CD4-positive, CD25-positive, alpha-beta regulatory T cell (primary cell): ENCODE data around the gene TGFB1. TPM values are rescaled to one million over a fixed set of nuclear protein-coding genes. Genes with fewer than 3 reads are reported as not detected.

Experiments used
- ATAC-seq, 2 donors: fragments of 150-1000 bp; cut with Tn5 transposase; one replicate each; pipeline ENCODE4 v1.10.0; 2021; ENCODE audit warnings: low read depth in 2 of 2, moderate number of reproducible peaks in 2 of 2, moderate library complexity in 1 of 2
- DNase-seq, 3 donors: peaks; one replicate each; pipeline versions ENCODE4 v3.0.0 to v3.0.0-alpha.2; 2012 to 2022; ENCODE audit warnings: mixed read lengths in 1 of 3
- H3K27ac ChIP-seq: one replicate; pipeline ENCODE4 v1.7.0; 2013; ENCODE audit warnings: mild to moderate bottlenecking, low read length; ENCODE audit not compliant: insufficient read depth, poor library complexity, severe bottlenecking
- H3K27me3 ChIP-seq: one replicate; pipeline ENCODE4 v1.7.0; 2013; ENCODE audit warnings: low read length; ENCODE audit not compliant: control insufficient read depth, insufficient read depth
- H3K36me3 ChIP-seq: one replicate; pipeline ENCODE4 v1.7.0; 2013; ENCODE audit warnings: mild to moderate bottlenecking, low read length, moderate library complexity; ENCODE audit not compliant: control insufficient read depth, insufficient read depth
- H3K4me1 ChIP-seq: 2 replicates; pipeline ENCODE4 v1.7.0; 2013; ENCODE audit warnings: mild to moderate bottlenecking, low read length; ENCODE audit not compliant: insufficient read depth, control insufficient read depth, poor library complexity, severe bottlenecking
- H3K4me3 ChIP-seq: one replicate; pipeline ENCODE4 v1.7.0; 2013; ENCODE audit warnings: low read depth, mild to moderate bottlenecking, low read length, moderate library complexity
- H3K9me3 ChIP-seq, 2 experiments: 1 replicate in 1 of 2; 2 replicates in 1 of 2; pipeline ENCODE4 v1.7.0; 2013; ENCODE audit warnings: low read length in 2 of 2, mild to moderate bottlenecking in 1 of 2, moderate library complexity in 1 of 2; ENCODE audit not compliant: control insufficient read depth in 2 of 2
- H3K27ac Mint-ChIP-seq, 3 donors: one replicate each; pipeline ENCODE4 v1.8.0; 2020 to 2022; ENCODE audit warnings: mild to moderate bottlenecking in 3 of 3, mixed read lengths in 3 of 3, moderate library complexity in 2 of 3
- H3K27me3 Mint-ChIP-seq: one replicate; pipeline ENCODE4 v1.8.0; 2022; ENCODE audit warnings: mild to moderate bottlenecking, mixed read lengths
- H3K36me3 Mint-ChIP-seq: one replicate; pipeline ENCODE4 v1.8.0; 2020; ENCODE audit warnings: mixed read lengths
- H3K4me1 Mint-ChIP-seq, 4 donors: one replicate each; pipeline ENCODE4 v1.8.0; 2020 to 2022; ENCODE audit warnings: mixed read lengths in 4 of 4, mild to moderate bottlenecking in 1 of 4
- H3K4me3 Mint-ChIP-seq, 4 donors: one replicate each; pipeline ENCODE4 v1.8.0; 2020 to 2022; ENCODE audit warnings: mild to moderate bottlenecking in 4 of 4, mixed read lengths in 4 of 4, moderate library complexity in 3 of 4
- H3K9me3 Mint-ChIP-seq, 7 donors: one replicate each; pipeline ENCODE4 v1.8.0; 2020 to 2022; ENCODE audit warnings: mixed read lengths in 7 of 7, mild to moderate bottlenecking in 3 of 7, moderate library complexity in 2 of 7
- polyA plus RNA-seq, 4 donors: library from polyadenylated mRNA; unstranded; fragments of 300-500 nt; fragmentation: Illumina TruSeq; gene quantifications; one replicate each; pipeline ENCODE4 v1.2.3, GENCODE V29; 2021
- total RNA-seq: library from RNA; stranded (reverse); gene quantifications from one replicate; pipeline ENCODE4 v1.2.3, GENCODE V29; 2022

The TGFB1 gene
- total and polyA plus RNA-seq, 5 donors from 2014 or later: 31.6 to 414 (median 48.2) TPM

DNA sequence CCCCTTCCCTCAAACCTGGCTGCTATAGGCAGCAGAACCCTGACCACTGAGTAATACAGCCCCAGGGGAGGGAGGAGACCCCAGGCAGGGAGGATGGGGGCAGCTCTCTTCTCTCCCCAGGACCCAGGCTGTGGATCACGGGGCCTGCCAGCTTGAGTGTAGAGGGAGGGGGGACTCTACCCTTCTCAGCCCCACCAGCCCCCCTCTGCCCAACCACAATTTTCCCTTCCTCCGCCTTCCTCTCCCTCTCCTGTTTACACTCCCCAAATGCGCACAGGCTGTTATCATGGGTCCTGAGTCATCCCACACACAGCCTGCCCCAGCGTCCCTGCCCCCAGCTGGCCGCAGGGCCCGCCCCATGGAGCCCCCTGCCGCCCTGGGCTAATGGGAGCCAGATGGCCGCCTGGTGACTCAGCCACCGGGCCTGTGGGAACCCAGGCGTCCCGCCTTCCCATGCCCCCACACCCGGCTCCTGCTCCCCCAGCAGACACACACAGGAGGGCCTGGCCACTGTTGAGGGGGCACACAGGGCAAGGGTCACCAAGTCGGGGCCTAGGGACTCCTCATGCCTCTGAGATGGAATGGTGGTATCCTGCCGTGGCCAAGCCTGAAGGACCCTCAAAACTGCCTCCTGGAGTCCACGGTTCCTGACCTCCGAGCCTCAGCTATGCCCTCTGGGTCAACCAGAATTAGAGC lies 30.1 kb downstream of the TGFB1 start:
- no peaks in the 10 kb centered on the region for H3K9me3 Mint-ChIP-seq

DNA sequence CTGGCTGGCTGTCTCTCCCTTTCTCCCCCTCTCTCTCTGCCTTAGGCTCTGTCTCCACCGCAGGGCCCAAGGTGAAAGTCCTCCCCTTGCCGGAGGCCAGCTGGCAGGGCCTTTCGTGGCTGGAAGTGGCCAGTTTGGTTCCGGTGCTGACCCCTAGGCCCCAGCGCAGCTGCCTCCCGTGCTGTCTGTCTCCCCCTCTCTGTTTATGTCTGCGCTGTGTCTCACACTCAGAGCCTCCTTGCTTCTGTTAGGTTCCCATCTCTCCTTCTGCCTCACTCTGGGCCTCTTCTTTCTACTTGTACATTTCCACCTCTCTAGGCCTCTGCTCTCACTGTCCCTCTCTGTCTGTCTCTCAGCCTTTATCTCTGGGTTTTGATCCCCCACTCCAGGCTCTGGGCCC lies 30.7 kb downstream of the TGFB1 start:
- no peaks in the 10 kb centered on the region for H3K27me3 Mint-ChIP-seq
- peaks cover 24% of the 10 kb centered on the region for H3K4me1 ChIP-seq
- no peaks in the 10 kb centered on the region for H3K27me3 ChIP-seq
- H3K27ac Mint-ChIP-seq: peak overlapping the region in 2 of 3 donors; percentile 25 to 69
- H3K4me3 Mint-ChIP-seq: peak overlapping the region in 1 of 4 donors; percentile 22
- DNase-seq: no peak
- no peak overlapping the region for H3K4me3 ChIP-seq
- no peak for ATAC-seq
- peak overlapping the region; percentile 49 for H3K27ac ChIP-seq
- H3K36me3 ChIP-seq: peaks cover 46% of the 10 kb centered on the region
- H3K9me3 Mint-ChIP-seq: no peaks in the 10 kb centered on the region
- peaks cover 4% of the 10 kb centered on the region for H3K36me3 Mint-ChIP-seq
- peaks cover 9 to 47% (median 30%) of the 10 kb centered on the region in 4 donors for H3K4me1 Mint-ChIP-seq
- no peaks in the 10 kb centered on the region for H3K9me3 ChIP-seq

More for the DNA sequence above, 30.1 kb downstream of the TGFB1 start:
- Mint-ChIP-seq H3K36me3 (peaks cover 4% of the 10 kb centered on the region), H3K4me3 (peak overlapping the region in 1 of 4 donors; percentile 22), H3K4me1 (peaks cover 14 to 49% (median 34%) of the 10 kb centered on the region in 4 donors), H3K27me3 (no peaks in the 10 kb centered on the region), H3K27ac (peak overlapping the region in 2 of 3 donors; percentile 25 to 69)
- Histone ChIP-seq H3K36me3 (peaks cover 43% of the 10 kb centered on the region), H3K4me3 (no peak overlapping the region), H3K27ac (peak overlapping the region; percentile 49), H3K4me1 (peaks cover 30% of the 10 kb centered on the region), H3K27me3 (no peaks in the 10 kb centered on the region), H3K9me3 (no peaks in the 10 kb centered on the region)
- DNase-seq (no peak), ATAC-seq (no peak)

DNA sequence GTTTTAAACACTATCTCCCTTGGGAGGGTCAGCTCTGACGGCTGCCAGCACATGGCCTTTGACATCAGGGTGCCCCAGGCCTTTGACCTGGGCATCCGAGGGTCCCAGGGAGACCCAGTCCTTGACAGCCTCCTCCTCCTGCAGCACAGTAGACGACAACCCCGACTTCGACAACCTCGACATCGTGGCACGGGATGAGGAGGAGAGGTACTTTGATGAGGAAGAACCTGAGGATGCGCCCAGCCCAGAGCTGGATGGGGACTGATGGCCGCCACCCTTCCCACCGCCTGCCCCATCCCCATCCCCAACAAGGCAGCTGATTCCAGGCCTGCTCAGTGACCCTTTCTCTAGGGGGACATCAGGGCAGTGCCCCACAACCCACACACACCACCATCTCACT lies 31.3 kb downstream of the TGFB1 start:
- Histone ChIP-seq H3K27ac (no peak overlapping the region), H3K36me3 (peaks cover 52% of the 10 kb centered on the region), H3K9me3 (no peaks in the 10 kb centered on the region), H3K4me1 (peaks cover 18% of the 10 kb centered on the region), H3K27me3 (no peaks in the 10 kb centered on the region), H3K4me3 (no peak overlapping the region)
- Mint-ChIP-seq H3K27ac (peak overlapping the region in 1 of 3 donors; percentile 25), H3K27me3 (no peaks in the 10 kb centered on the region), H3K36me3 (peaks cover 8% of the 10 kb centered on the region), H3K9me3 (no peaks in the 10 kb centered on the region), H3K4me3 (peak overlapping the region in 1 of 4 donors; percentile 25), H3K4me1 (peaks cover 6 to 45% (median 29%) of the 10 kb centered on the region in 4 donors)
- ATAC-seq (no peak), DNase-seq (no peak)

DNA sequence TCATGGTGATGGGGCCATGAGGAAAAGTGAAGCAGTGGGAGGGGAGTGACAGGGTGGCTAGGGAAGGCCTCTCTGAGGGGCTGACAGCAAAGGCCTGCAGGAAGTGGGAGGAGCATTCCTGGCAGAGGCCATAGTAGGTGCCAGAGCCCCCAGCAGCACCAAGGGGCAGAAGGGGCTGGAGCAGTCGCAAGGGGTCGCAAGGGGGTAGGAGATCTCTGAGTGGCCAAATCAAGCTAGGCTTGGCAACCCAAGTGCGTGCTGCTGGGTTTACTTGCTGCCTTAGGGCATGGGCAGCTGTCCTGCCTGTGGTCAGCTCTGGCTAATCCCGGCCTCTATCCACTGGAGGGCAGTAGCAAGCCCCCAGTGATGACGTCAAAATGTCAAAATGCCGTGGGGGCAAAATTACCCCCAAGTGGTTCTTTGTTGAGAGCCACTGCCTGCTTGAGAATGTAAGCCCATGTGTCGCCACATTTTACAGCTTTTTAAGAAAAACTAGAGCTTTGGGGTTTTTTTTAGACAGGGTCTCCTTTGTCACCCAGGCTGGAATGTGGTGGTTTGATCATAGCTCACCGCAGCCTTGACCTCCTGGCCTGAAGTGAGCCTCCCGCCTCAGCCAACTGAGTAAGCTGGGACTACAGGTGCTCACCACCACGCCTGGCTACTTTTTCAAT lies 32.0 kb downstream of the TGFB1 start:
- no peak for ATAC-seq
- Histone ChIP-seq H3K27ac (no peak overlapping the region), H3K36me3 (peaks cover 58% of the 10 kb centered on the region), H3K9me3 (no peaks in the 10 kb centered on the region), H3K4me3 (no peak overlapping the region), H3K27me3 (no peaks in the 10 kb centered on the region), H3K4me1 (peaks cover 11% of the 10 kb centered on the region)
- Mint-ChIP-seq H3K4me1 (peaks cover 5 to 42% (median 30%) of the 10 kb centered on the region in 4 donors), H3K36me3 (peaks cover 15% of the 10 kb centered on the region), H3K27ac (peak overlapping the region in 1 of 3 donors; percentile 25), H3K27me3 (no peaks in the 10 kb centered on the region), H3K4me3 (peak overlapping the region in 1 of 4 donors; percentile 25), H3K9me3 (no peaks in the 10 kb centered on the region)
- DNase-seq: no peak

DNA sequence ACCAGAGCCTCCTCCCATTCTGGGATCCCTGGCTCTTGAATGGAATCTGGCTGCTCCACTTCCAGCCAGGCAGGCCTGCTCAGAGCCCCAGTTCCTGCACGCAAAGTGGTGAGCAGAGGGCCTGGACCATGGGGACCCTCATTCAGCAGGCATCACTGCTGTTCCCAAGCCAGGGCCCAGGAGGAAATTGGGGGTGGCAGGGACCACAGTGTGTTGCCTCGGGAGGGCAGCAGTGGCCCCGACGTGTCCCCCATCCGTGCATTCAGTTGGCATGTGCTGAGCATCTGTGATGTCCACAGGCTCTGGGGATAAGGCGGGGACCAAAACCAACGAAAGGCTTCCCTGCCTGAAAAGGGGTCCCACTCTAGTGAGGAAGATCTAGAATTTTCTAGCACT lies 32.5 kb downstream of the TGFB1 start:
- Histone ChIP-seq H3K36me3 (peaks cover 63% of the 10 kb centered on the region), H3K27ac (no peak overlapping the region), H3K4me3 (no peak overlapping the region), H3K27me3 (no peaks in the 10 kb centered on the region), H3K4me1 (peaks cover 6% of the 10 kb centered on the region), H3K9me3 (no peaks in the 10 kb centered on the region)
- Mint-ChIP-seq H3K36me3 (peaks cover 20% of the 10 kb centered on the region), H3K27ac (peak overlapping the region in 1 of 3 donors; percentile 25), H3K9me3 (no peaks in the 10 kb centered on the region), H3K4me3 (no peak overlapping the region), H3K4me1 (peaks cover 4 to 40% (median 27%) of the 10 kb centered on the region in 4 donors), H3K27me3 (no peaks in the 10 kb centered on the region)
- ATAC-seq (no peak), DNase-seq (no peak)

DNA sequence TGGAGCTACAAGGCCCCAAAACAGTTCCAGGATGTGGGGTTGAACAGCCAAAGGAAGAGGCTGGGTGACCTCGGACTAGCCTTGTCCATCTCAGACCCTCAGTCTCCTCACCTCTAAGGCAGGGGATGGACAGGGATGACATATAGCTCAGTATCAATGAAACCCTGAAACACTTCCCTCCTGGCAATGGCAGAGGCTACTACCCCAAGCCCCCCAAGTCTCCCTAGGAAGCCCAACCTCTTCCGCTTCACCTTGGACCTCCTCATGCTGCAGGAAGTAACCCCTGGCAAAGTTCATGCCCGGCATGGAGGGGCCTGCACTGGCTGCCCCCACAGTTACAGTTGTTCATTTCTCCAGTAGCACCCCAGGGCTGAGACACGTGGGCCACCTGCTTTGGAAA lies 33.2 kb downstream of the TGFB1 start:
- Histone ChIP-seq H3K4me3 (no peak overlapping the region), H3K9me3 (no peaks in the 10 kb centered on the region), H3K27me3 (no peaks in the 10 kb centered on the region), H3K27ac (no peak overlapping the region), H3K36me3 (peaks cover 68% of the 10 kb centered on the region), H3K4me1 (peaks cover under 1% of the 10 kb centered on the region)
- H3K36me3 Mint-ChIP-seq: peaks cover 24% of the 10 kb centered on the region
- DNase-seq: no peak
- H3K9me3 Mint-ChIP-seq: no peaks in the 10 kb centered on the region
- H3K27ac Mint-ChIP-seq: no peak overlapping the region
- peaks cover 4 to 42% (median 27%) of the 10 kb centered on the region in 4 donors for H3K4me1 Mint-ChIP-seq
- no peak overlapping the region for H3K4me3 Mint-ChIP-seq
- no peaks in the 10 kb centered on the region for H3K27me3 Mint-ChIP-seq
- ATAC-seq: no peak

DNA sequence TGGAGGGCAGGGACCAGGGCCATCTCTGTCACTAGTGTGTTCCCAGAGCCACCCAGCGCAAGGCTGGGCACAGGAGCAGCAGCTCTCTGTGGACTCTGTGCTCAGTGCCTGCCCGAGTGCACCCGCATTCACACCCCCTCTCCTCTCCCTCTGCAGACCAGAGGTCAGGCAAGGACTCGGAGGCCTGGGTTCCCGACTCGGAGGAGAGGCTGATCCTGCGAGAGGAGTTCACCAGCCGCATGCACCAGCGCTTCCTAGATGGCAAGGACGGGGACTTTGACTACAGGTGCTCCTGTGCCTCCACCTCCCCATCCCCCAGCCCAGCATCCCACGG lies 33.6 kb downstream of the TGFB1 start:
- H3K36me3 ChIP-seq: peaks cover 68% of the 10 kb centered on the region
- no peaks in the 10 kb centered on the region for H3K9me3 ChIP-seq
- no peak for ATAC-seq
- H3K27me3 Mint-ChIP-seq: no peaks in the 10 kb centered on the region
- H3K4me1 Mint-ChIP-seq: peaks cover 4 to 38% (median 27%) of the 10 kb centered on the region in 4 donors
- H3K36me3 Mint-ChIP-seq: peaks cover 24% of the 10 kb centered on the region
- H3K27me3 ChIP-seq: no peaks in the 10 kb centered on the region
- H3K4me3 Mint-ChIP-seq: no peak overlapping the region
- H3K27ac ChIP-seq: no peak overlapping the region
- H3K4me3 ChIP-seq: no peak overlapping the region
- H3K27ac Mint-ChIP-seq: no peak overlapping the region
- H3K9me3 Mint-ChIP-seq: no peaks in the 10 kb centered on the region
- no peaks in the 10 kb centered on the region for H3K4me1 ChIP-seq
- DNase-seq: no peak
